Fibroblast of lung (primary cell): ENCODE data around the gene PRKAR1B.

ENCODE experiments used
- CTCF ChIP-seq, 2 donors: IDR thresholded peaks in 1 of 2; conservative IDR thresholded peaks in 1 of 2; 1 replicate in 1 of 2; 2 replicates in 1 of 2; pipeline ENCODE4 v1.5.1; 2011 to 2012; ENCODE audit warnings: low read length in 2 of 2, control low read depth in 1 of 2, inconsistent platforms in 1 of 2, low read depth in 1 of 2, mild to moderate bottlenecking in 1 of 2
- EZH2 ChIP-seq: IDR thresholded peaks from 2 replicates; pipeline ENCODE4 v1.5.1; 2012; ENCODE audit warnings: low read length, control low read depth, mild to moderate bottlenecking; ENCODE audit errors: missing control alignments

- TF ChIP-seq CTCF (conservative IDR thresholded peaks at IDR 0.05 in 1 of 2, IDR thresholded peaks at IDR 0.05 in 1 of 2; ENCODE audit: low read depth in 1 of 2, low read length in 2 of 2) (no peak), EZH2 (no peak)
Observed at GRCh38 chr7:727104-727805, at the start of gene PRKAR1B.
